AG09319 (cell line): Measurements from ENCODE around the gene PIGU.

Experiments used
- DNase-seq: peaks from one replicate; pipeline ENCODE4 v3.0.0-alpha.2; 2010; ENCODE audit warnings: low read depth; ENCODE audit errors: extremely low read depth
- TF ChIP-seq, protein P1 (sequence below): IDR thresholded peaks from 2 replicates; pipeline ENCODE4 v1.5.1; 2011; ENCODE audit warnings: low read depth, mild to moderate bottlenecking, inconsistent platforms, low read length, moderate library complexity

The PIGU gene

DNA sequence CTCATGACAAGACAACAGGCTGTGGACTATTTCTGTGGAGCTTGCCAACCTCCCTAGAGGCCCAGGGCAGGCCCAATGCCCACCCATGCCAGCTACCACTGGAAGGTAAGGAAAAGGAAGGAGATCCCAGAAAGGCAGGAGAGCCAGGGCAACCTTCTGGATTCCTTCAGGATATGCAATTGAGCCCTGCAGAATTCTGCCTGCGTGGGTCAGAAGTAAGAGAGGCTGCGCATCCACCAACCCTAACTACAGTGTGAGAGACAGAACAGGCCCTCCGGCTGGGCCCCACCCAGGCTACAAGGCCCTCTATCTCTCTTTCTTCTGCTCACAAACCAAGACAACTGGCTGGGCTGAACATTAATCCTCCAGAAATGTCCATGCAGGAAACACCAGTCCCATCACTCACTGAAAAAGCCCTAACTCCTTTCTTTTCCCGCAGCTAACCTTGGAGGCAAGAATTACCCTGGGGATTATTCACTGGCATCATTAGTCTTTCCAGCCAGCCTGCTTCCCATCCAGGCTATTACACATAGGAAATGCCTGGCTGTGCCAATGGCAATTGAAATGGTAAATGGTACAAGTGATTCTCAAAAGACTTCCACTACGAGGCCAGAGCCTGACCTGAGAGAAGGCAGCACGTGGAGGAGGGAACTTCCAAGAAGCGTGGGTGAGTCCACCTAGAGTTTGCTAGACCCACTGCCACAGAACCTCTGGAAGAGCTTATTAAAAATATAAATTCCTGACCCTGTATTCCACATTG lies 103.2 kb downstream of the PIGU start:
- no peak for DNase-seq
- TF ChIP-seq, protein P1, sequence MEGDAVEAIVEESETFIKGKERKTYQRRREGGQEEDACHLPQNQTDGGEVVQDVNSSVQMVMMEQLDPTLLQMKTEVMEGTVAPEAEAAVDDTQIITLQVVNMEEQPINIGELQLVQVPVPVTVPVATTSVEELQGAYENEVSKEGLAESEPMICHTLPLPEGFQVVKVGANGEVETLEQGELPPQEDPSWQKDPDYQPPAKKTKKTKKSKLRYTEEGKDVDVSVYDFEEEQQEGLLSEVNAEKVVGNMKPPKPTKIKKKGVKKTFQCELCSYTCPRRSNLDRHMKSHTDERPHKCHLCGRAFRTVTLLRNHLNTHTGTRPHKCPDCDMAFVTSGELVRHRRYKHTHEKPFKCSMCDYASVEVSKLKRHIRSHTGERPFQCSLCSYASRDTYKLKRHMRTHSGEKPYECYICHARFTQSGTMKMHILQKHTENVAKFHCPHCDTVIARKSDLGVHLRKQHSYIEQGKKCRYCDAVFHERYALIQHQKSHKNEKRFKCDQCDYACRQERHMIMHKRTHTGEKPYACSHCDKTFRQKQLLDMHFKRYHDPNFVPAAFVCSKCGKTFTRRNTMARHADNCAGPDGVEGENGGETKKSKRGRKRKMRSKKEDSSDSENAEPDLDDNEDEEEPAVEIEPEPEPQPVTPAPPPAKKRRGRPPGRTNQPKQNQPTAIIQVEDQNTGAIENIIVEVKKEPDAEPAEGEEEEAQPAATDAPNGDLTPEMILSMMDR = no peak

DNA sequence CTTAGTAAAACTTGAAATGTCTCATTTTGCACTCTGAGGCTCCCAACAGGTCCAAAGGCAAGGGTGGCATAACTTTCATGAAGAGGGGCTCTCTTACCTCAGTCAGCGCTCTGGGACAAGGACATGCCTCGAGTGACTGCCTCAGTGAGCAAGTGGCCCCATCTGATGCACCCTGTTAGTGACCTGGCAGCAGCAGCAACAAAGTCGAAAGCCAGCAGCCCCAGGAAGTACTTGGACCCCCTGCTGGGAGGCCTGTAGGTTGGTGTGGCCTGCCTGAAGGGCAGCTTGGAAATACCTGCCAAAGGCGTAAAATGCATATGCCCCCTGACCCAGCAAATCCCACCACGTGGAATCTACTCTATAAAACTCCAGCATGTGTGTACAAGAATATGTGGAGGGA lies 105.1 kb downstream of the PIGU start:
- TF ChIP-seq, protein P1 = no peak
- DNase-seq = no peak

DNA sequence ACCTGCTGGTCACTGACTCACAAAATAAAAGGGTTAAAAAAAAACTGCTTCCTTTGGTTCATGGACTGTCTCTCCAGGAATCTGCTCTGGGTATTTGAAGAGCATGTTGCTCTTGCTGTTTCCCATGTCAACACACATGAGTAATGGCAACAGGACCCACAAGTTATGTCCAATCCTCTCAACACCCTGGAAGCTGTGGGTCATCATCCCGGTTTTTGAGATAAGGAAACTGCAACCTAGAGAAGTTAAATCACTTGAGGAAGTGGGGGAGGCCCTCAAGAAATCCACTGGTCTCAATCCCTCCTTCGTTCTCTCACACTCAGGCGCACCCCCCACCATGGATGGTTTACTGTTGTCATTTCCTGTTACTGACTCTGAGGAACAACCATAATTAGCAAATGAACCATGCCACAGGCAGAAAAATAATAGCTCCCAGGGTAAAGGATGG lies 106.0 kb downstream of the PIGU start:
- DNase-seq = no peak

DNA sequence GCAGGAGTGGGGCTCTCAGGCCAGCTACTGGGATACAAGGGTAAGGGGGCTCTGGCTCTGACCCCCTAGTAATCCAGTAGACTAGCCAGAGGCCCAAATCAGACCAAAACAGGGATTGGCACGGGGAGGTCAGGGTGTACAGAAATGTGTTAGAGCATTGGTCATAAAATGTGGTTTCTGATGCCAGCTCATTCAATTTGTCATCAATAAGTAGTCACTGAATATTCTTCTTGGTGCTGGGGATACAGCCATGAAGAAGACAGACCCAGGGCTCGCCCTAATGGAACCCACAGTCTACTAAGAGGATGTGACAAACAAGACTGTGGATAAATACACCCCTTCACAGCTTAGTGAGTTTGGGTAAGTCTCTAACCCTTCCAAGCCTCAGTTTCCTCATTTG lies 107.3 kb downstream of the PIGU start:
- TF ChIP-seq, protein P1 = no peak

More for the DNA sequence above, 106.0 kb downstream of the PIGU start:
- TF ChIP-seq, protein P1 = no peak

DNA sequence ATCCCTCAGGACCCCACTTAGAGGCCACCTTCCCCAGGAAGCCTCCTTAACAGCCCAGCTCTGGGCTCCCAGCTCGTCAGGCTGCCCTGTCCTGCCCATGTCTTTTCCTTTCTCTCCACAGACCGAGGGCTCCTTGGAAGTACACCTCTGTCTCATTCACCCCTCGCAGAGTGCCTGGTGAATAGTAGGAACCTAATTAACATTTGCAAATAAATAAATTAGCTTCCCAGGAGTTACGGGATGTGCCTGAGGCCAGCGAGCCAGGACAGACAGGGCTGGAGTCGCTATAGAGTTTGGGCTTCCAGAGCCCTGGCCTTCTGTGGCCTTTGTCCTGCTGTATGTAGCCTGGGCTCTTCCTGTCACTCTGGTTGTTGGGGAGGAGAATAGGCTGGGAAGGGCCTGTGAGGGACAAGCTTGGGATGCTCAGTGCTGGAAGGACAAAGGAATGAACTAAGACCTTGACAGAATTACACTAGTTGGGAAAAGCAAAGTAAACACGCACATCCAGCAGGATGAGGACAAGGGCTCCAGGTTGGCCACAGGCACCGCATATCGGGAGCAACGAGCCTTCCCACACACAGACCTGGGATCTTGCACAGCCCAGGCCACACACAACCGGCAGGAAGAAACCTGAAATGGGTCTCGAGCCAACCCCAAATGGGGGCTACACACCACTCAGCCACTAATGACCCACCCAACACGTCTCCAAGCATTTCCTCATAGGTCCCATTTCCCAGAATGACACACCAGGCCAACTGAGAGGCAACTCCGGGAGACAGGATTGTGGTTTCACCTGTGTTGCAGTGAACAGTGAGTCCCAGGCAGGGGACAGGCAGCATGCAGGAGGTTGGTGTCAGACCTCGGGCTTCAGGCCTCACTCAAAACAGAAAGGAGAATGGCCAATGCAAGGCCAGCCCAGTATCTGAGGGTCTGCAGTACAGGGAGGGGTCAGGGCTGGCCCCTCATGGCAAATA lies 108.7 kb downstream of the PIGU start:
- TF ChIP-seq, protein P1 = no peak
- no peak for DNase-seq

More for the DNA sequence above, 107.3 kb downstream of the PIGU start:
- DNase-seq = no peak

DNA sequence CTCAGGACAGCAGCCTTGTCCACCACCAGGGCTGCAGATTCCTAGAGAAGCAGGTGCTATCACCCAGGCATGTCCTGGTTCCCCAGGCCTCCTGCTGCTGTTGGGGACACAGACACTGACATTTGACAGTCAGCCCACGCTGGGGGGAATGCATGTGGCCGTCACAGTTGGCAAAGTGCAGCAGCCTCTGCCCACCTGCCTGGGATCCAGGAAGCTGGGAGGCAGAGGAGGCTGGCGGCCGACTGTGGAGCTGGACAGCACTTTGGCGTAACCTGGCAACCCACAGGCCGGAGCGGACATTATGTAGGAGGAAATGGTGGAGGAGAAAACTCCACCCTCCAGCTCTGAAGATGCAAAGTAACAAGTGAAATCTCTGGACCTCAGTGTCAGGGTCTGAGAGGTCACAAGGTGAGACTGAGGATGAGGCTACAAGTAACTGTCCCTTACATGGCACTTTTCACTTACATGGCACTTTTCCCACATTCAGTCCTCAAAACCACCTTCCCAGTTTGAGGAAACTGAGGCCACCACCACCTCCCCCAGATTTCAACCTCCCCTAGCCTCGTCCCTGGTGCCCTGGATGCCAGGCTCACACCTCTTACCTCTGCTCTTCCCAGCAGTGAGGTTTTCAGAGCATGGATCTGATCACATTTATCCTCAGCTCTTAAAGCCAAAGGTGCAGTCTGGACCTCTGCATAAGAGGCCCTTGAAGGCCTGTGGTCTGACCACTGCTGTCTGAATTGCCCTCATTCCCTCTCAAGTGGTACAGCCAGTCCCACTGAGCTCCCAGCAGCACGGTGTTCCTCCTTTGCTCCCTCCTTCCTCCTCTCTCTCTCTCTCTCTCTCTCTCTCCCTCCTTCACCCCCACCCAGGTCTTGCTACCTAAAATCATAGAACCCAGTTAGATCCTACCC lies 109.7 kb downstream of the PIGU start:
- DNase-seq = no peak

More for the DNA sequence above, 109.7 kb downstream of the PIGU start:
- TF ChIP-seq, protein P1 = no peak
